ENCODE data around the gene SIGLEC15. TPM values are rescaled to one million over a fixed set of nuclear protein-coding genes. Genes with fewer than 3 reads are reported as not detected.

SIGLEC15 gene
- total and polyA plus RNA-seq, 2 experiments from 2014 or later, result 0.30 to 1.5 TPM

DNA sequence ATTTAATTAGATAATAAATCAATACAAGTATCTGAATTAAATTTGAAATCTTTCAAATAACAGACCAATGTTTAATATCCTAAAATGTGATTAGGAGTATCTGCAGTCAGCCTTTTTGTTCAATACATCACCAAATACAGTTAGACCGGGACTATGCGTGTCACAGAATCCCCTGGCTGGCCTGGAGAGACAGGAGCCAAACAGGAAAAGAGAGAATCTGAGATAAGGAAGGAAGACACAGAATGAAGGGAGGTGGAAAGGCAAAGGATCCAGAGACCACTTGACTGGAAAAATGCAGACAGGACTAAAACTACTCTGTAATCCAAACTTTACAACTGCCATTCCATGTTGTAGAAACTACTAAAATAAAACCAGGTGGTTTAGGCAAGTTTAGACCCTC lies 66.3 kb downstream of the SIGLEC15 start:
- H3K4me2 ChIP-seq, result no peak overlapping the region
- 75% methylated on average over 2 of the region's 2 CpGs for WGBS (ENCODE audit: low lambda C conversion rate, missing lambda C conversion rate)
- no peaks in the 10 kb centered on the region for H3K4me1 ChIP-seq (ENCODE audit: insufficient read depth)
- H3K9me2 ChIP-seq (replicated peaks; ENCODE audit: insufficient read depth), result no peaks in the 10 kb centered on the region
- no peaks in the 10 kb centered on the region for H3K27me3 ChIP-seq
- H3K4me3 ChIP-seq, result no peak overlapping the region
- H4K20me1 ChIP-seq (ENCODE audit: insufficient read depth, poor library complexity, severe bottlenecking), result no peaks in the 10 kb centered on the region
- no peak overlapping the region for H2AFZ ChIP-seq
- H3K27ac ChIP-seq, result no peak overlapping the region
- no peak for DNase-seq (ENCODE audit: low spot score)
- H3K9me3 ChIP-seq (ENCODE audit: low read depth), result no peaks in the 10 kb centered on the region
- TF ChIP-seq, protein P1, sequence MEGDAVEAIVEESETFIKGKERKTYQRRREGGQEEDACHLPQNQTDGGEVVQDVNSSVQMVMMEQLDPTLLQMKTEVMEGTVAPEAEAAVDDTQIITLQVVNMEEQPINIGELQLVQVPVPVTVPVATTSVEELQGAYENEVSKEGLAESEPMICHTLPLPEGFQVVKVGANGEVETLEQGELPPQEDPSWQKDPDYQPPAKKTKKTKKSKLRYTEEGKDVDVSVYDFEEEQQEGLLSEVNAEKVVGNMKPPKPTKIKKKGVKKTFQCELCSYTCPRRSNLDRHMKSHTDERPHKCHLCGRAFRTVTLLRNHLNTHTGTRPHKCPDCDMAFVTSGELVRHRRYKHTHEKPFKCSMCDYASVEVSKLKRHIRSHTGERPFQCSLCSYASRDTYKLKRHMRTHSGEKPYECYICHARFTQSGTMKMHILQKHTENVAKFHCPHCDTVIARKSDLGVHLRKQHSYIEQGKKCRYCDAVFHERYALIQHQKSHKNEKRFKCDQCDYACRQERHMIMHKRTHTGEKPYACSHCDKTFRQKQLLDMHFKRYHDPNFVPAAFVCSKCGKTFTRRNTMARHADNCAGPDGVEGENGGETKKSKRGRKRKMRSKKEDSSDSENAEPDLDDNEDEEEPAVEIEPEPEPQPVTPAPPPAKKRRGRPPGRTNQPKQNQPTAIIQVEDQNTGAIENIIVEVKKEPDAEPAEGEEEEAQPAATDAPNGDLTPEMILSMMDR (IDR thresholded peaks at IDR 0.05; ENCODE audit: poor library complexity), result no peak
- TF ChIP-seq EZH2phosphoT487 (IDR thresholded peaks at IDR 0.05; ENCODE audit: low read depth, severe bottlenecking, unreplicated experiment), result no peak
- no peak for TF ChIP-seq EZH2 (IDR thresholded peaks at IDR 0.05; ENCODE audit: borderline replicate concordance)
- no peaks in the 10 kb centered on the region for H3K36me3 ChIP-seq (replicated peaks; ENCODE audit: insufficient read depth, low read depth)
- no peaks in the 10 kb centered on the region for H3K79me2 ChIP-seq

Small RNA genes within 50 kb of the gene (small RNA-seq; reads per million reads assigned to genes)
- not detected for gene AC087685.1

Other genes with a start within 250 kb of the SIGLEC15 start
- gene SLC14A2, start 210.2 kb upstream of the SIGLEC15 start, total RNA-seq, result 2.5 and 4.0 TPM in 2 replicates
- 1.3 and 2.2 TPM in 2 replicates for gene SLC14A2, start 210.2 kb upstream of the SIGLEC15 start, polyA plus RNA-seq
- 0.88 and 4.1 TPM in 2 replicates for gene SLC14A1, start 101.5 kb upstream of the SIGLEC15 start, total RNA-seq
- gene SLC14A1, start 101.5 kb upstream of the SIGLEC15 start, polyA plus RNA-seq, result 0.81 and 0.98 TPM in 2 replicates
- 31.1 and 32.1 TPM in 2 replicates for gene EPG5, start 141.7 kb downstream of the SIGLEC15 start, total RNA-seq
- gene EPG5, start 141.7 kb downstream of the SIGLEC15 start, polyA plus RNA-seq, result 4.6 and 5.7 TPM in 2 replicates
- gene PSTPIP2, start 246.6 kb downstream of the SIGLEC15 start, total RNA-seq, result 21.2 and 24.5 TPM in 2 replicates
- 10.0 and 11.9 TPM in 2 replicates for gene PSTPIP2, start 246.6 kb downstream of the SIGLEC15 start, polyA plus RNA-seq

Measured in hepatocyte (in vitro differentiated cells).